GM06990 (cell line): ENCODE measurements around the gene SP3.
A peak's percentile ranks its signal among the peaks of the same experiment; 100 is the strongest.

Experiments used
- DNase-seq: peaks from one replicate; pipeline ENCODE4 v3.0.0-alpha.2; 2011; ENCODE audit not compliant: insufficient read length; ENCODE audit errors: extremely low read depth
- H3K27me3 ChIP-seq: replicated peaks from 2 replicates; pipeline ENCODE4 v1.6.0; 2011; ENCODE audit warnings: low read length; ENCODE audit not compliant: control insufficient read depth, insufficient read depth
- H3K36me3 ChIP-seq: 2 replicates; pipeline ENCODE4 v1.5.1; 2011; ENCODE audit warnings: low read length; ENCODE audit not compliant: control insufficient read depth, insufficient read depth
- H3K4me3 ChIP-seq: replicated peaks from 2 replicates; pipeline ENCODE4 v1.5.1; 2011; ENCODE audit warnings: low read depth, mild to moderate bottlenecking, control low read depth, low read length
- CTCF ChIP-seq: IDR thresholded peaks from 2 replicates; pipeline ENCODE4 v1.5.1; 2011; ENCODE audit warnings: low read length, control low read depth, mild to moderate bottlenecking, inconsistent platforms; ENCODE audit not compliant: insufficient read depth, poor library complexity, severe bottlenecking

The SP3 gene

GRCh38 chr2:173948198-173948597 lies 17.0 kb downstream of the SP3 start:
- no peaks in the 10 kb centered on the region for H3K27me3 ChIP-seq
- H3K36me3 ChIP-seq: peaks cover 1% of the 10 kb centered on the region
- no peak overlapping the region for H3K4me3 ChIP-seq
- no peak for TF ChIP-seq CTCF
- no peak for DNase-seq

- no peak for DNase-seq
- no peak overlapping the region for H3K4me3 ChIP-seq
- no peaks in the 10 kb centered on the region for H3K27me3 ChIP-seq
- no peak for TF ChIP-seq CTCF
- H3K36me3 ChIP-seq: no peaks in the 10 kb centered on the region
Observed at GRCh38 chr2:173947131-173947530, 18.0 kb downstream of the SP3 start.

GRCh38 chr2:173943738-173944137 lies 21.4 kb downstream of the SP3 start:
- no peak for DNase-seq
- H3K4me3 ChIP-seq: no peak overlapping the region
- no peaks in the 10 kb centered on the region for H3K27me3 ChIP-seq
- H3K36me3 ChIP-seq: no peaks in the 10 kb centered on the region
- TF ChIP-seq CTCF: no peak

- H3K36me3 ChIP-seq: no peaks in the 10 kb centered on the region
- no peak for TF ChIP-seq CTCF
- no peak for DNase-seq
- no peaks in the 10 kb centered on the region for H3K27me3 ChIP-seq
- H3K4me3 ChIP-seq: no peak overlapping the region
Observed at GRCh38 chr2:173942861-173943523, 22.2 kb downstream of the SP3 start.

- Histone ChIP-seq H3K4me3 (no peak overlapping the region), H3K27me3 (no peaks in the 10 kb centered on the region), H3K36me3 (no peaks in the 10 kb centered on the region)
- no peak for TF ChIP-seq CTCF
- no peak for DNase-seq
Observed at GRCh38 chr2:173941567-173941966, 23.6 kb downstream of the SP3 start.

- TF ChIP-seq CTCF: no peak
- Histone ChIP-seq H3K4me3 (peak overlapping the region; percentile 11), H3K36me3 (no peaks in the 10 kb centered on the region), H3K27me3 (no peaks in the 10 kb centered on the region)
- DNase-seq: no peak
Observed at GRCh38 chr2:173940208-173941020, 24.8 kb downstream of the SP3 start.
